ENCODE measurements around the gene FHL2. TPM values are rescaled to one million over a fixed set of nuclear protein-coding genes. Genes with fewer than 3 reads are reported as not detected.

Gene FHL2
- total and polyA plus RNA-seq, 9 of the 15 experiments (the other 6 are each of a cell fraction or from before 2014, with no cell fraction given), result 7.5 to 33.1 (median 23.9) TPM

GRCh38 chr2:105401867-105402266 is 3.0 kb upstream of the FHL2 start (continued):
- TF ChIP-seq GMEB1 (CRISPR knock-in tag; IDR thresholded peaks at IDR 0.05) (0 out of 2 replicates have a peak, but pooled peaks have one; percentile 12), HNRNPL (IDR thresholded peaks at IDR 0.05; ENCODE audit: low read depth, low read length) (no peak), RBM34 (IDR thresholded peaks at IDR 0.05; ENCODE audit: borderline replicate concordance, insufficient read depth, low read length) (no peak), E4F1 (CRISPR knock-in tag; IDR thresholded peaks at IDR 0.05; ENCODE audit: borderline replicate concordance) (no peak), ZNF780A (CRISPR knock-in tag; IDR thresholded peaks at IDR 0.05) (no peak), MTF1 (CRISPR knock-in tag; IDR thresholded peaks at IDR 0.05; ENCODE audit: borderline replicate concordance) (peak; percentile 80), PPARD (CRISPR knock-in tag; IDR thresholded peaks at IDR 0.05) (0 out of 2 replicates have a peak, but pooled peaks have one; percentile 32), RBM14 (IDR thresholded peaks at IDR 0.05; ENCODE audit: borderline replicate concordance, insufficient read depth, low read depth, low read length) (no peak), SAP30 (IDR thresholded peaks at IDR 0.05; ENCODE audit: borderline replicate concordance, insufficient read depth, low read depth, low read length, poor library complexity, severe bottlenecking) (no peak), ZNF76 (CRISPR knock-in tag; IDR thresholded peaks at IDR 0.05; ENCODE audit: borderline replicate concordance) (0 out of 2 replicates have a peak, but pooled peaks have one; percentile 66), CBFA2T3 (IDR thresholded peaks at IDR 0.05) (no peak), CCNT2 (IDR thresholded peaks at IDR 0.05; ENCODE audit: borderline replicate concordance, extremely low read depth, insufficient read length, low read depth, low read length) (no peak), XRCC3 (IDR thresholded peaks at IDR 0.05) (no peak), ZNF140 (CRISPR knock-in tag; IDR thresholded peaks at IDR 0.05) (peak; percentile 88), ELF2 (CRISPR knock-in tag; IDR thresholded peaks at IDR 0.05) (no peak)
- TF ChIP-seq, protein P1, sequence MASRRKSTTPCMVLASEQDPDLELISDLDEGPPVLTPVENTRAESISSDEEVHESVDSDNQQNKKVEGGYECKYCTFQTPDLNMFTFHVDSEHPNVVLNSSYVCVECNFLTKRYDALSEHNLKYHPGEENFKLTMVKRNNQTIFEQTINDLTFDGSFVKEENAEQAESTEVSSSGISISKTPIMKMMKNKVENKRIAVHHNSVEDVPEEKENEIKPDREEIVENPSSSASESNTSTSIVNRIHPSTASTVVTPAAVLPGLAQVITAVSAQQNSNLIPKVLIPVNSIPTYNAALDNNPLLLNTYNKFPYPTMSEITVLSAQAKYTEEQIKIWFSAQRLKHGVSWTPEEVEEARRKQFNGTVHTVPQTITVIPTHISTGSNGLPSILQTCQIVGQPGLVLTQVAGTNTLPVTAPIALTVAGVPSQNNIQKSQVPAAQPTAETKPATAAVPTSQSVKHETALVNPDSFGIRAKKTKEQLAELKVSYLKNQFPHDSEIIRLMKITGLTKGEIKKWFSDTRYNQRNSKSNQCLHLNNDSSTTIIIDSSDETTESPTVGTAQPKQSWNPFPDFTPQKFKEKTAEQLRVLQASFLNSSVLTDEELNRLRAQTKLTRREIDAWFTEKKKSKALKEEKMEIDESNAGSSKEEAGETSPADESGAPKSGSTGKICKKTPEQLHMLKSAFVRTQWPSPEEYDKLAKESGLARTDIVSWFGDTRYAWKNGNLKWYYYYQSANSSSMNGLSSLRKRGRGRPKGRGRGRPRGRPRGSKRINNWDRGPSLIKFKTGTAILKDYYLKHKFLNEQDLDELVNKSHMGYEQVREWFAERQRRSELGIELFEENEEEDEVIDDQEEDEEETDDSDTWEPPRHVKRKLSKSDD (conservative IDR thresholded peaks at IDR 0.05; ENCODE audit: low read length), result no peak
